Neutrophil (primary cell): ENCODE data around the gene NCCRP1.

Experiments
- H3K27ac ChIP-seq: fragments of 200-600 bp; sonication (generic); 2 replicates; pipeline ENCODE4 v1.5.1; 2016; ENCODE audit warnings: mild to moderate bottlenecking, moderate library complexity
- H3K27me3 ChIP-seq: fragments of 200-600 bp; sonication (generic); 2 replicates; pipeline ENCODE4 v1.6.0; 2016; ENCODE audit warnings: mild to moderate bottlenecking
- H3K36me3 ChIP-seq: fragments of 200-600 bp; sonication (generic); 2 replicates; pipeline ENCODE4 v1.5.1; 2017
- H3K4me1 ChIP-seq, 2 experiments: fragments of 200-600 bp in 1 of 2; sonication (generic) in 1 of 2; 1 replicate in 1 of 2; 2 replicates in 1 of 2; pipeline versions ENCODE4 v1.5.1 to v1.6.1; 2013 to 2016; ENCODE audit warnings: low read depth in 1 of 2, low read length in 1 of 2, mild to moderate bottlenecking in 1 of 2, moderate library complexity in 1 of 2; ENCODE audit not compliant: control insufficient read depth in 1 of 2, insufficient read depth in 1 of 2
- H3K4me3 ChIP-seq, 2 experiments: fragments of 200-600 bp in 1 of 2; sonication (generic) in 1 of 2; 1 replicate in 1 of 2; 2 replicates in 1 of 2; pipeline ENCODE4 v1.5.1; 2013 to 2016; ENCODE audit warnings: low read depth in 1 of 2, low read length in 1 of 2, mild to moderate bottlenecking in 1 of 2, moderate library complexity in 1 of 2
- H3K9me3 ChIP-seq: fragments of 200-600 bp; sonication (generic); 2 replicates; pipeline ENCODE4 v1.5.1; 2016
- TF ChIP-seq, protein P1 (sequence below): fragments of 200-600 bp; sonication (generic); IDR thresholded peaks from 2 replicates; pipeline ENCODE4 v1.5.1; 2016; ENCODE audit warnings: antibody characterized with exemption

The NCCRP1 gene

DNA sequence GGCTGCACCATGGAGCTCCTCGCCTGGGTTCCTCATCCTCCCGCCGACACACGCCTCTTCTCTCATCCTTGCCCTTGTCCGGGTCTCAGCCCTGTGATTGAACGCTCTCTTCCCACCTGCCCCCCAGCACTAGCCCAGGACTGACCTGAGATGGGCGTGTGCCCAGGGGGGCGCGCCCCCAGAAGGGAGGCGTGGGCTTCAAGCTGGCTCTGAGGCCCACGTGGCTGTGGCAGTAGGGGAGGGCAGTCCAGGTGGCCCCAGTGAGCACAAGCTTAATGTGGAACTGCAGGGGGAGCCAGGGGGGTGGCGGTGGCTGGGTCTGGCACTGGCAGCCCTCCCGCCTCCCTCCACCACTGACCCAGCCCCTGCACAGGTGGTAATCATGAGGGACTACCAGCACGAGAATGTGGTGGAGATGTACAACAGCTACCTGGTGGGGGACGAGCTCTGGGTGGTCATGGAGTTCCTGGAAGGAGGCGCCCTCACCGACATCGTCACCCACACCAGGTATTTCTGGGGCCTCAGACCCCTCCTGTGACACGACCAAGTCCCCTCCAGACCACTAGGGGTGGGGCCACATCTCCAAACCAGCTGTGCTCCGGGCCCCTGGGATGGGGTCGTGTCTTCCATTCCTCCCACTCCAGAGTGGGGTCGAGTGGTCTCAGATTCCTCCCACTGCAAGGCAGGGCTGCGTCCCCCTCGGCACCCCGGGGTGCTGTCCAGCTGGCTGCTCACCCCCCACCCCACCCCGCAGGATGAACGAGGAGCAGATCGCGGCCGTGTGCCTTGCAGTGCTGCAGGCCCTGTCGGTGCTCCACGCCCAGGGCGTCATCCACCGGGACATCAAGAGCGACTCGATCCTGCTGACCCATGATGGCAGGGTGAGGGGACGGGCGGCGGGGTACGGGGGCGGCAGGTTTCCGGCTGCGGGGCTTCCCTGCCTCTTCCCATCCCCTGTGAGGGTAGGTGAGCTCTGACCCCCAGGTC lies 21.9 kb upstream of the NCCRP1 start:
- H3K4me3 ChIP-seq: no peak overlapping the region
- H3K36me3 ChIP-seq: peaks cover 95% of the 10 kb centered on the region
- no peaks in the 10 kb centered on the region for H3K9me3 ChIP-seq
- no peaks in the 10 kb centered on the region for H3K4me1 ChIP-seq
- H3K27ac ChIP-seq: no peak overlapping the region
- H3K27me3 ChIP-seq: no peaks in the 10 kb centered on the region
- TF ChIP-seq, protein P1, sequence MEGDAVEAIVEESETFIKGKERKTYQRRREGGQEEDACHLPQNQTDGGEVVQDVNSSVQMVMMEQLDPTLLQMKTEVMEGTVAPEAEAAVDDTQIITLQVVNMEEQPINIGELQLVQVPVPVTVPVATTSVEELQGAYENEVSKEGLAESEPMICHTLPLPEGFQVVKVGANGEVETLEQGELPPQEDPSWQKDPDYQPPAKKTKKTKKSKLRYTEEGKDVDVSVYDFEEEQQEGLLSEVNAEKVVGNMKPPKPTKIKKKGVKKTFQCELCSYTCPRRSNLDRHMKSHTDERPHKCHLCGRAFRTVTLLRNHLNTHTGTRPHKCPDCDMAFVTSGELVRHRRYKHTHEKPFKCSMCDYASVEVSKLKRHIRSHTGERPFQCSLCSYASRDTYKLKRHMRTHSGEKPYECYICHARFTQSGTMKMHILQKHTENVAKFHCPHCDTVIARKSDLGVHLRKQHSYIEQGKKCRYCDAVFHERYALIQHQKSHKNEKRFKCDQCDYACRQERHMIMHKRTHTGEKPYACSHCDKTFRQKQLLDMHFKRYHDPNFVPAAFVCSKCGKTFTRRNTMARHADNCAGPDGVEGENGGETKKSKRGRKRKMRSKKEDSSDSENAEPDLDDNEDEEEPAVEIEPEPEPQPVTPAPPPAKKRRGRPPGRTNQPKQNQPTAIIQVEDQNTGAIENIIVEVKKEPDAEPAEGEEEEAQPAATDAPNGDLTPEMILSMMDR: no peak

DNA sequence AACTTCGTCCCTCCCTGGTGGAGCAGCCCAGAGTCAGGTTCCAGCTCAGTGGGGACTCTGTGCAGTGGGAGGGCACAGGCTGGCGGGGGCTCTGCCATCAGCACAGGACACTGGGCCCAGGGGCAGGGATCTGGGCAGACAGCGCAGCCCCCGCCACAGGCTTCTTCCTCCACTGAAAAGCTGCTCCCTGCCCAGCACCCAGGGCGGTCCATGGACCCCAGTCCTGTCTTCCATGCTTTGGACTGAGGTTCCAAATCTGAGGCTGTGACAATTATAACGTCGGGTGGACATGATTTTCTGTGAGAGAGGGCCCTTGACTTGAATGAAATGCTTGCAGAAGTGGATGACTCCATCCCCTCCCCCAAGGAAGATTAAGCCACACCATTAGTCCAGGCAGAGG lies 21.2 kb upstream of the NCCRP1 start:
- no peak overlapping the region for H3K27ac ChIP-seq
- H3K4me1 ChIP-seq: no peaks in the 10 kb centered on the region
- peaks cover 89% of the 10 kb centered on the region for H3K36me3 ChIP-seq
- TF ChIP-seq, protein P1: no peak
- no peak overlapping the region for H3K4me3 ChIP-seq
- no peaks in the 10 kb centered on the region for H3K27me3 ChIP-seq
- H3K9me3 ChIP-seq: no peaks in the 10 kb centered on the region

DNA sequence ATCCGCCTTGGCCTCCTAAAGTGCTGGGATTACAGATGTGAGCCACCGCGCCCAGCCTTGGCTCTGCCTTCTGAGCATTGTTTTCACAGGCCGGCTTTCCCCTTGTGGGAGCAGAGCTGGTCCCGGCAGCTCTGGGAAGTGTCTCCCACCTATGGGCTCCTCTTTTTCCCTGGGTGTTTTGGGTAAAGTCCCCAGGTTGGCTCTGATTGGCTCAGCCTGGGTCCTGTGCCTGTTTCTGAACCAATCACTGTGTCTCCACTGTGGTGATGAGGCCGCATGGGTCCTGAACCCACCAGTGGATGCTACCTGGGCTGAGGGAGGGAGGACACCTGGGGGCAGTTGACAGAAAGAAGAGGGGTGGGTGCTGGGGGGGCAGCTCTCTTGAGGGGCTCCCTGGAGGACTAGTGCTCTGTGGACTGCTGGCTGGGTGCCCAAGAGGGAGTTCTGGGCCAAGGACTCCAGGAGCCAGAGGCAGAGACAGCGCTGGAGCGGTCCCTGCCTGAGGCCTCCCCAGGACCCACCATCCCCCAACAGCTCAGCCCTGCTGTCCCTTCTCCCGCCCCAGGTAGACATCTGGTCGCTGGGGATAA lies 19.6 kb upstream of the NCCRP1 start:
- TF ChIP-seq, protein P1: no peak
- Histone ChIP-seq H3K36me3 (peaks cover 76% of the 10 kb centered on the region), H3K27me3 (no peaks in the 10 kb centered on the region), H3K4me1 (no peaks in the 10 kb centered on the region), H3K27ac (no peak overlapping the region), H3K4me3 (no peak overlapping the region), H3K9me3 (no peaks in the 10 kb centered on the region)

DNA sequence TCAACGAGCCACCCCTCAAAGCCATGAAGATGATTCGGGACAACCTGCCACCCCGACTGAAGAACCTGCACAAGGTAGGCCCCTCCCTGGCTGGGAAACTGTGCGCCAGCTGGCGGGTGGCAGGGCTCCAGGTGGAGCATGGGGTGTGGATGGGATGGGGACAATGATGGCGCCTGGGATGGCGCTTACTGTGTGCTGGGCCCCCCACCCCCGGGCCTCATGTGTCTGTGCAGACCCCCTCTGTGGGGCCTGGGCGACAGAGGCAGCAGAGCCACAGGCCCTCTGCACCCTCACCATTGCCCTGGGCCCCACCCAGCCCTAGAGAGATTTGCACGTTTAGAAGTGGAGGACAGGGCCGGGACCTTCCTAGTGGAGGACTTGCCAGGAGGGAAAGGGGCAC lies 19.0 kb upstream of the NCCRP1 start:
- Histone ChIP-seq H3K9me3 (no peaks in the 10 kb centered on the region), H3K36me3 (peaks cover 72% of the 10 kb centered on the region), H3K4me3 (no peak overlapping the region), H3K4me1 (no peaks in the 10 kb centered on the region), H3K27ac (no peak overlapping the region), H3K27me3 (no peaks in the 10 kb centered on the region)
- TF ChIP-seq, protein P1: no peak

DNA sequence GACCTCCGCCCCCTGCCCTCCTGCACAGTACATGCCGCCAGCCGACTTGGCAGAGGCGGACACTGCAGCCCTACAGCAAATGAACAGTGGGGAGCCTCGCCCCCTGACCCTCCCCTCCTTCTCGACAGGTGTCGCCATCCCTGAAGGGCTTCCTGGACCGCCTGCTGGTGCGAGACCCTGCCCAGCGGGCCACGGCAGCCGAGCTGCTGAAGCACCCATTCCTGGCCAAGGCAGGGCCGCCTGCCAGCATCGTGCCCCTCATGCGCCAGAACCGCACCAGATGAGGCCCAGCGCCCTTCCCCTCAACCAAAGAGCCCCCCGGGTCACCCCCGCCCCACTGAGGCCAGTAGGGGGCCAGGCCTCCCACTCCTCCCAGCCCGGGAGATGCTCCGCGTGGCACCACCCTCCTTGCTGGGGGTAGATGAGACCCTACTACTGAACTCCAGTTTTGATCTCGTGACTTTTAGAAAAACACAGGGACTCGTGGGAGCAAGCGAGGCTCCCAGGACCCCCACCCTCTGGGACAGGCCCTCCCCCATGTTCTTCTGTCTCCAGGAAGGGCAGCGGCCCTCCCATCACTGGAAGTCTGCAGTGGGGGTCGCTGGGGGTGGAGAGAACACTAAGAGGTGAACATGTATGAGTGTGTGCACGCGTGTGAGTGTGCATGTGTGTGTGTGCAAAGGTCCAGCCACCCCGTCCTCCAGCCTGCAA lies 18.3 kb upstream of the NCCRP1 start:
- Histone ChIP-seq H3K4me1 (no peaks in the 10 kb centered on the region), H3K36me3 (peaks cover 65% of the 10 kb centered on the region)
- TF ChIP-seq, protein P1: no peak

More for the DNA sequence above, 18.3 kb upstream of the NCCRP1 start:
- Histone ChIP-seq H3K4me3 (no peak overlapping the region), H3K27me3 (no peaks in the 10 kb centered on the region), H3K27ac (no peak overlapping the region), H3K9me3 (no peaks in the 10 kb centered on the region)
